Fibroblast of lung (primary cell): ENCODE results near the gene HDAC4.

Experiments used
- CTCF ChIP-seq, 2 donors: IDR thresholded peaks in 1 of 2; conservative IDR thresholded peaks in 1 of 2; 1 replicate in 1 of 2; 2 replicates in 1 of 2; pipeline ENCODE4 v1.5.1; 2011 to 2012; ENCODE audit warnings: low read length in 2 of 2, control low read depth in 1 of 2, inconsistent platforms in 1 of 2, low read depth in 1 of 2, mild to moderate bottlenecking in 1 of 2
- EZH2 ChIP-seq: IDR thresholded peaks from 2 replicates; pipeline ENCODE4 v1.5.1; 2012; ENCODE audit warnings: low read length, control low read depth, mild to moderate bottlenecking; ENCODE audit errors: missing control alignments

GRCh38 chr2:239142296-239142695 is 258.5 kb downstream of the HDAC4 start:
- no peak for TF ChIP-seq CTCF (conservative IDR thresholded peaks at IDR 0.05 in 1 of 2, IDR thresholded peaks at IDR 0.05 in 1 of 2; ENCODE audit: low read depth in 1 of 2, low read length in 2 of 2)
- TF ChIP-seq EZH2 = no peak
